ENCODE measurements around the gene SLC50A1.
"Not testable (repeated sequence)": the region's sequence is repeated elsewhere in the genome, so short reads cannot be mapped to it uniquely, and the experiment has no call there.

Gene SLC50A1

GRCh38 chr1:155140630-155140953 is 4.9 kb downstream of the SLC50A1 start:
- H3K9me3 ChIP-seq (ENCODE audit: severe bottlenecking): no peaks in the 10 kb centered on the region
- DNase-seq: no peak
- no peak for TF ChIP-seq CTCF (IDR thresholded peaks at IDR 0.05; ENCODE audit: low read depth, low read length)
- H3K27me3 ChIP-seq (ENCODE audit: insufficient read depth, low read depth, severe bottlenecking): peaks cover 11% of the 10 kb centered on the region
- peak overlapping the region; percentile 77 for H3K4me3 ChIP-seq (ENCODE audit: low read depth, low read length)
- peak overlapping the region; percentile 75 for H3K27ac ChIP-seq
- H3K36me3 ChIP-seq: peaks cover 27% of the 10 kb centered on the region

GRCh38 chr1:155141749-155142148 is 6.1 kb downstream of the SLC50A1 start:
- H3K36me3 ChIP-seq: peaks cover 27% of the 10 kb centered on the region
- no peak for DNase-seq
- no peaks in the 10 kb centered on the region for H3K9me3 ChIP-seq (ENCODE audit: severe bottlenecking)
- H3K4me3 ChIP-seq (ENCODE audit: low read depth, low read length): no peak overlapping the region
- H3K27me3 ChIP-seq (ENCODE audit: insufficient read depth, low read depth, severe bottlenecking): peaks cover 11% of the 10 kb centered on the region
- TF ChIP-seq CTCF (IDR thresholded peaks at IDR 0.05; ENCODE audit: low read depth, low read length): no peak
- no peak overlapping the region for H3K27ac ChIP-seq

- Histone ChIP-seq H3K9me3 (ENCODE audit: severe bottlenecking) (no peaks in the 10 kb centered on the region), H3K27me3 (ENCODE audit: insufficient read depth, low read depth, severe bottlenecking) (peaks cover 11% of the 10 kb centered on the region), H3K36me3 (no peaks in the 10 kb centered on the region), H3K27ac (no peak overlapping the region), H3K4me3 (ENCODE audit: low read depth, low read length) (no peak overlapping the region)
- no peak for DNase-seq
- peak; percentile 14; the same call in 1 of the 2 replicates for TF ChIP-seq CTCF (IDR thresholded peaks at IDR 0.05; ENCODE audit: low read depth, low read length)
Observed at GRCh38 chr1:155145491-155145890, 9.8 kb downstream of the SLC50A1 start.

- not testable (repeated sequence) for H3K36me3 ChIP-seq; DNase-seq; H3K9me3 ChIP-seq (ENCODE audit: severe bottlenecking)
Observed at GRCh38 chr1:155155996-155156643, 20.5 kb downstream of the SLC50A1 start.

GRCh38 chr1:155158991-155159390 is 23.3 kb downstream of the SLC50A1 start:
- no peak overlapping the region for H3K27ac ChIP-seq
- peaks cover 3% of the 10 kb centered on the region for H3K9me3 ChIP-seq (ENCODE audit: severe bottlenecking)
- H3K36me3 ChIP-seq: no peaks in the 10 kb centered on the region
- no peaks in the 10 kb centered on the region for H3K27me3 ChIP-seq (ENCODE audit: insufficient read depth, low read depth, severe bottlenecking)
- no peak for DNase-seq
- no peak overlapping the region for H3K4me3 ChIP-seq (ENCODE audit: low read depth, low read length)
- no peak for TF ChIP-seq CTCF (IDR thresholded peaks at IDR 0.05; ENCODE audit: low read depth, low read length)

More at GRCh38 chr1:155155996-155156643, 20.5 kb downstream of the SLC50A1 start:
- H3K4me3 ChIP-seq (ENCODE audit: low read depth, low read length); H3K27me3 ChIP-seq (ENCODE audit: insufficient read depth, low read depth, severe bottlenecking); H3K27ac ChIP-seq: not testable (repeated sequence)

DNA sequence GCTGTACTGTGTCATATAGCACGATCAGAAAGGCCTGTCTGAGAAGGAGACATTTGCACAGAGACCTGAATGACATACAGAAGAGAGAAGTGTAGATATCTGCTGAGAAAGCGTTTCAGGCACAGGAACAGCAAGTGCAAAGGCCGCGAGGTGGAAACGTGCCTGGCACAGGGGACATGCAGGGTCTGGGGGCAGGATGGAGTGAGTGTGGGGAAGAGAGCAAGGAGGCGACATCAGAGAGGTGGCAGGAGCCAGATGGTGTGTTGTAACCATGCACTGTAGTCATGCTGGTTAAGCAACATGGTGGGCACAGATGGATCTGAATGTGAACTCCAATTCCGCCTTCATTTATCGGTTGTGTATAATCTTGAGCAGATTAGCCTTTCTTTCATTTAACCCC is 24.5 kb downstream of the SLC50A1 start:
- DNase-seq: no peak
- H3K27ac ChIP-seq: no peak overlapping the region
- no peak for TF ChIP-seq CTCF (IDR thresholded peaks at IDR 0.05; ENCODE audit: low read depth, low read length)
- peaks cover 5% of the 10 kb centered on the region for H3K9me3 ChIP-seq (ENCODE audit: severe bottlenecking)
- H3K27me3 ChIP-seq (ENCODE audit: insufficient read depth, low read depth, severe bottlenecking): no peaks in the 10 kb centered on the region
- H3K4me3 ChIP-seq (ENCODE audit: low read depth, low read length): no peak overlapping the region
- H3K36me3 ChIP-seq: no peaks in the 10 kb centered on the region

- H3K36me3 ChIP-seq; H3K9me3 ChIP-seq (ENCODE audit: severe bottlenecking); H3K27ac ChIP-seq; H3K4me3 ChIP-seq (ENCODE audit: low read depth, low read length); DNase-seq; H3K27me3 ChIP-seq (ENCODE audit: insufficient read depth, low read depth, severe bottlenecking): not testable (repeated sequence)
Observed at GRCh38 chr1:155162631-155163030, 27.0 kb downstream of the SLC50A1 start.

GRCh38 chr1:155163785-155164184 is 28.1 kb downstream of the SLC50A1 start:
- H3K9me3 ChIP-seq (ENCODE audit: severe bottlenecking); H3K27me3 ChIP-seq (ENCODE audit: insufficient read depth, low read depth, severe bottlenecking); DNase-seq; H3K36me3 ChIP-seq; H3K27ac ChIP-seq; H3K4me3 ChIP-seq (ENCODE audit: low read depth, low read length): not testable (repeated sequence)

- not testable (repeated sequence) for H3K9me3 ChIP-seq (ENCODE audit: severe bottlenecking); DNase-seq; H3K4me3 ChIP-seq (ENCODE audit: low read depth, low read length); H3K27me3 ChIP-seq (ENCODE audit: insufficient read depth, low read depth, severe bottlenecking); H3K36me3 ChIP-seq; H3K27ac ChIP-seq
Observed at GRCh38 chr1:155164625-155165024, 29.0 kb downstream of the SLC50A1 start.

Measured in WERI-Rb-1 (cell line).